Prostate gland (tissue), 2 donors: ENCODE measurements around the gene XIRP1.

Experiments
- POLR2A ChIP-seq: fragments of 450-650 bp; IDR thresholded peaks from one replicate; pipeline ENCODE4 v1.6.1; 2016; ENCODE audit warnings: antibody characterized with exemption, mild to moderate bottlenecking
- POLR2AphosphoS5 ChIP-seq: sonication (generic); formaldehyde crosslinking; IDR thresholded peaks from one replicate; pipeline ENCODE4 v1.6.1; 2017; ENCODE audit warnings: antibody characterized with exemption
- TF ChIP-seq, protein P1 (sequence below), 4 experiments: fragments of 200-600 bp in 2 of 4; fragments of 450-650 bp in 2 of 4; sonication (generic) in 2 of 4; IDR thresholded peaks; 1 replicate in 3 of 4; 2 replicates in 1 of 4; pipeline ENCODE4 v1.5.1; 2016 to 2019; ENCODE audit warnings: antibody characterized with exemption in 4 of 4, mild to moderate bottlenecking in 2 of 4, moderate library complexity in 2 of 4

DNA sequence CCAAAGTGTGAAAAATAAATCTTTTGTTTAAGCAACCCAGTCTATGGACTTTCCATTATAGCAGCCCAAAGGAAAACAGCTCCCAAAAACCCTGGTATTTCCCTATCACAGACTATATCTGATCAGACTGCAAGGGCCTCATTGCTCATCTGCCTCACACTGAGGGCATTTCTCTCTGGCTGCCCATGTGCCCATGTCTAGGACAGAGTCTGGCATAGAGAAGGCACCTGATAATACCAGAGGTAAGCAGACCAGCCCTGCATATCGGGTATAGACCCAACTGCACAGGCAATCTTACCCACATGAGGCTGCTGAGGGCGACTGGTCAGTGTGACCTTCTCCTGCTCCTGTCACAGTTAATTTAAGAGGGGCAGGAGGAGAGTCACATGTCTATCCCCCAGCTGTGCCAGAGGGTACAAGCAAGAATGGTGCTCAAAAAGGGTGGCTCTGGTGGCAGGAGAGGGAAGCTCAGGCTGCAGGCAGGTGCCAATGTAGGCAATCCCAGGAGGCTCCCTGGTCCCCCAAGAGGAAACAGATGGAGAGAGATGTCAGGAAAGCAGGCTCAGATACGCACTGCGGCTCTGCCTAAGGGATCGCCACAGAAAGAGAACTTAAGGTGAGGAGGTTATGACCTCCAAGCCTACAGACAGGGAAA lies 42.1 kb downstream of the XIRP1 start:
- TF ChIP-seq, protein P1, sequence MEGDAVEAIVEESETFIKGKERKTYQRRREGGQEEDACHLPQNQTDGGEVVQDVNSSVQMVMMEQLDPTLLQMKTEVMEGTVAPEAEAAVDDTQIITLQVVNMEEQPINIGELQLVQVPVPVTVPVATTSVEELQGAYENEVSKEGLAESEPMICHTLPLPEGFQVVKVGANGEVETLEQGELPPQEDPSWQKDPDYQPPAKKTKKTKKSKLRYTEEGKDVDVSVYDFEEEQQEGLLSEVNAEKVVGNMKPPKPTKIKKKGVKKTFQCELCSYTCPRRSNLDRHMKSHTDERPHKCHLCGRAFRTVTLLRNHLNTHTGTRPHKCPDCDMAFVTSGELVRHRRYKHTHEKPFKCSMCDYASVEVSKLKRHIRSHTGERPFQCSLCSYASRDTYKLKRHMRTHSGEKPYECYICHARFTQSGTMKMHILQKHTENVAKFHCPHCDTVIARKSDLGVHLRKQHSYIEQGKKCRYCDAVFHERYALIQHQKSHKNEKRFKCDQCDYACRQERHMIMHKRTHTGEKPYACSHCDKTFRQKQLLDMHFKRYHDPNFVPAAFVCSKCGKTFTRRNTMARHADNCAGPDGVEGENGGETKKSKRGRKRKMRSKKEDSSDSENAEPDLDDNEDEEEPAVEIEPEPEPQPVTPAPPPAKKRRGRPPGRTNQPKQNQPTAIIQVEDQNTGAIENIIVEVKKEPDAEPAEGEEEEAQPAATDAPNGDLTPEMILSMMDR (IDR thresholded peaks at IDR 0.05), result peak in 1 of 4 experiments; percentile 18
- TF ChIP-seq POLR2A, result no peak
- TF ChIP-seq POLR2AphosphoS5, result no peak
